Gastrocnemius medialis (tissue), 4 donors: ENCODE data around the gene SLC31A2. TPM values are rescaled to one million over a fixed set of nuclear protein-coding genes. Genes with fewer than 3 reads are reported as not detected.
"Not testable (repeated sequence)": the region's sequence is repeated elsewhere in the genome, so short reads cannot be mapped to it uniquely, and the experiment has no call there.

Source experiments
- ATAC-seq, 2 donors: fragments of 150-250 bp; one replicate each; pipeline ENCODE4 v1.9.1; 2016
- DNase-seq, 2 donors: peaks; one replicate each; pipeline ENCODE4 v3.0.0-alpha.2; 2019
- H3K27ac ChIP-seq, 4 donors: fragments of 200-600 bp; sonication (generic); 1 replicate in 1 of 4; 2 replicates in 3 of 4; pipeline ENCODE4 v1.5.1; 2016 to 2018; ENCODE audit warnings: mild to moderate bottlenecking in 2 of 4, moderate library complexity in 1 of 4
- H3K27me3 ChIP-seq, 3 donors: fragments of 200-600 bp; sonication (generic) in 2 of 3; 1 replicate in 1 of 3; 2 replicates in 2 of 3; pipeline versions ENCODE4 v1.5.1 to v1.6.0; 2016 to 2019; ENCODE audit warnings: mild to moderate bottlenecking in 1 of 3, moderate library complexity in 1 of 3
- H3K36me3 ChIP-seq, 2 donors: fragments of 200-600 bp; sonication (generic) in 1 of 2; one replicate each; pipeline ENCODE4 v1.5.1; 2017 to 2018
- H3K4me1 ChIP-seq, 2 donors: fragments of 200-600 bp; sonication (generic) in 1 of 2; one replicate each; pipeline ENCODE4 v1.5.1; 2016 to 2017; ENCODE audit warnings: mild to moderate bottlenecking in 2 of 2
- H3K4me3 ChIP-seq, 4 donors: fragments of 200-600 bp; sonication (generic) in 3 of 4; 1 replicate in 1 of 4; 2 replicates in 3 of 4; pipeline ENCODE4 v1.5.1; 2016 to 2019; ENCODE audit warnings: mild to moderate bottlenecking in 2 of 4
- H3K9me3 ChIP-seq, 3 donors: fragments of 200-600 bp; sonication (generic) in 2 of 3; 1 replicate in 1 of 3; 2 replicates in 2 of 3; pipeline ENCODE4 v1.5.1; 2016 to 2019
- POLR2A ChIP-seq, 2 donors: fragments of 450-650 bp; IDR thresholded peaks; one replicate each; pipeline ENCODE4 v1.6.1; 2017; ENCODE audit warnings: antibody characterized with exemption in 2 of 2, mild to moderate bottlenecking in 2 of 2, moderate library complexity in 2 of 2
- in situ Hi-C, 4 donors: fragments of 200-750 bp; cut with MboI; loops; one replicate each; pipeline versions ENCODE4 v1.15.0 to v1.8.0; 2017; ENCODE audit warnings: low sequenced_read_pairs in 4 of 4
- intact Hi-C: fragments of 100-400 bp; cut with DNase I; formaldehyde crosslinking; loops from one replicate; pipeline ENCODE4 v1.15.1; 2023; ENCODE audit warnings: low total_unique reads
- total RNA-seq, 4 donors: library from RNA; depleted of rRNA; stranded (reverse); fragments of >200 nt; gene quantifications; one replicate each; pipeline versions ENCODE4 v1.1.0 to v1.2.3, GENCODE V29; 2016
- TF ChIP-seq, protein P1 (sequence below), 5 experiments: fragments of 450-650 bp in 3 of 5; fragments of 200-600 bp in 2 of 5; sonication (generic) in 2 of 5; IDR thresholded peaks in 4 of 5; conservative IDR thresholded peaks in 1 of 5; 1 replicate in 4 of 5; 2 replicates in 1 of 5; pipeline ENCODE4 v1.5.1; 2016 to 2019; ENCODE audit warnings: antibody characterized with exemption in 5 of 5, mild to moderate bottlenecking in 3 of 5, moderate library complexity in 3 of 5

SLC31A2 gene
- total RNA-seq, 4 donors from 2014 or later = 17.5 to 29.6 (median 23.9) TPM

DNA sequence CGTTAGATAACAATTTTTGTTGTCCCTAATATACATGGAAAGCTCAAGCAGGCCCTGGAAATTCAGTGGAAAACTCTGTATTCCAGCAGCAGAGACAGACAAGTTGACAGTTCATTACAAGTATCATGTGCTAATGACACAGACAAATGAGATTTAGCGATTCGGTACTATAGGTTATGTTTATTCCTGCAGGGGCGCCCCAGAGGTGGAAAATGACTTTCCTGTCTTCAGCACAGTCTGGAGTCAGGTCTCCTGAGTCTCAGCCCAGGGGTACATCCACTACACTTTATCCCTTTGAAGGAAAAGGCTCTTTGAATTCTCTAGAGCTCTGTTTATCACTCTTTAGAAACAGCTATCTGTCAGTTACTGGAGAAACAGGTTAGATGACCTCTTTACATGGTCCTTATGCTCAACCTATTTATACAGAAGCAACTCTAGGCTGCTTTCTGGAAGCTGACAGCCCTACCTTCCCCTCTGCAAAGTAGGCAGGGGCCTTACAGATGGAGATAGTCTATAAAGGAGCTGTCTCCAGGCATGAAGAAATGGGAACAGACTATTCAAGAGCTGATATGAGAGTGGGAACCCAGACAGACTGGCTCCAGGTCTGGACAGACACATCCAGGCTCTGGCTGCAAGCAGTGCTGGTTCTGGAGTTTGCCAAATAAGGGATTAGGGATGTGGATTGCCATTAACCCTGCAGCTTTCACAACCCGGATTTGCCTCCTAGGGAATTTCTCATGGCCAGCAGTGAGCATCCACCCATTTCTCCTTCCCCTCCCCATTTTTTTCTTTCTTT is 7.2 kb upstream of the SLC31A2 start:
- DNase-seq (no peak), ATAC-seq (no peak)
- Histone ChIP-seq H3K9me3 (no peaks in the 10 kb centered on the region), H3K4me3 (no peak overlapping the region), H3K36me3 (no peaks in the 10 kb centered on the region), H3K27ac (no peak overlapping the region), H3K27me3 (no peaks in the 10 kb centered on the region), H3K4me1 (no peaks in the 10 kb centered on the region)
- in situ Hi-C loops = no loop called here
- TF ChIP-seq, protein P1, sequence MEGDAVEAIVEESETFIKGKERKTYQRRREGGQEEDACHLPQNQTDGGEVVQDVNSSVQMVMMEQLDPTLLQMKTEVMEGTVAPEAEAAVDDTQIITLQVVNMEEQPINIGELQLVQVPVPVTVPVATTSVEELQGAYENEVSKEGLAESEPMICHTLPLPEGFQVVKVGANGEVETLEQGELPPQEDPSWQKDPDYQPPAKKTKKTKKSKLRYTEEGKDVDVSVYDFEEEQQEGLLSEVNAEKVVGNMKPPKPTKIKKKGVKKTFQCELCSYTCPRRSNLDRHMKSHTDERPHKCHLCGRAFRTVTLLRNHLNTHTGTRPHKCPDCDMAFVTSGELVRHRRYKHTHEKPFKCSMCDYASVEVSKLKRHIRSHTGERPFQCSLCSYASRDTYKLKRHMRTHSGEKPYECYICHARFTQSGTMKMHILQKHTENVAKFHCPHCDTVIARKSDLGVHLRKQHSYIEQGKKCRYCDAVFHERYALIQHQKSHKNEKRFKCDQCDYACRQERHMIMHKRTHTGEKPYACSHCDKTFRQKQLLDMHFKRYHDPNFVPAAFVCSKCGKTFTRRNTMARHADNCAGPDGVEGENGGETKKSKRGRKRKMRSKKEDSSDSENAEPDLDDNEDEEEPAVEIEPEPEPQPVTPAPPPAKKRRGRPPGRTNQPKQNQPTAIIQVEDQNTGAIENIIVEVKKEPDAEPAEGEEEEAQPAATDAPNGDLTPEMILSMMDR (IDR thresholded peaks at IDR 0.05 in 4 of 5, conservative IDR thresholded peaks at IDR 0.05 in 1 of 5) = no peak
- TF ChIP-seq POLR2A (IDR thresholded peaks at IDR 0.05) = no peak
- intact Hi-C loops = no loop called here

GRCh38 chr9:113148372-113148705 is 2.5 kb upstream of the SLC31A2 start:
- ATAC-seq = no peak

GRCh38 chr9:113148781-113149510 is 1.9 kb upstream of the SLC31A2 start:
- Histone ChIP-seq H3K4me3 (no peak overlapping the region), H3K27me3 (no peaks in the 10 kb centered on the region), H3K36me3 (no peaks in the 10 kb centered on the region), H3K9me3 (no peaks in the 10 kb centered on the region), H3K4me1 (peaks cover 14 to 25% of the 10 kb centered on the region in 2 donors), H3K27ac (no peak overlapping the region)
- in situ Hi-C loops (no loop called here), intact Hi-C loops (no loop called here)
- no peak for TF ChIP-seq POLR2A (IDR thresholded peaks at IDR 0.05)
- TF ChIP-seq, protein P1 (IDR thresholded peaks at IDR 0.05 in 4 of 5, conservative IDR thresholded peaks at IDR 0.05 in 1 of 5) = no peak
- no peak for ATAC-seq
- DNase-seq = no peak

More at GRCh38 chr9:113148372-113148705, 2.5 kb upstream of the SLC31A2 start:
- H3K36me3 ChIP-seq = no peaks in the 10 kb centered on the region
- TF ChIP-seq POLR2A (IDR thresholded peaks at IDR 0.05) = no peak
- TF ChIP-seq, protein P1 (IDR thresholded peaks at IDR 0.05 in 4 of 5, conservative IDR thresholded peaks at IDR 0.05 in 1 of 5) = no peak
- intact Hi-C loops (no loop called here), in situ Hi-C loops (no loop called here)
- H3K4me3 ChIP-seq = no peak overlapping the region
- no peaks in the 10 kb centered on the region for H3K9me3 ChIP-seq
- H3K4me1 ChIP-seq = peaks cover 11 to 20% of the 10 kb centered on the region in 2 donors
- no peak for DNase-seq
- H3K27ac ChIP-seq = no peak overlapping the region
- no peaks in the 10 kb centered on the region for H3K27me3 ChIP-seq

- H3K36me3 ChIP-seq, ATAC-seq, H3K9me3 ChIP-seq, DNase-seq, H3K27me3 ChIP-seq, H3K4me3 ChIP-seq, intact Hi-C loops, H3K27ac ChIP-seq, in situ Hi-C loops: not testable (repeated sequence)
- H3K4me1 ChIP-seq = peaks cover 18 to 29% of the 10 kb centered on the region in 2 donors
Observed at GRCh38 chr9:113149561-113149960, 1.2 kb upstream of the SLC31A2 start.
